OCI-LY1 (cell line): ENCODE data around the gene PUM2.
"Not testable (repeated sequence)": the region's sequence is repeated elsewhere in the genome, so short reads cannot be mapped to it uniquely, and the experiment has no call there.

Experiments
- H2AFZ ChIP-seq: fragments of 200-600 bp; sonication (generic), shearing (Covaris generic); 2 replicates; pipeline ENCODE4 v1.6.0; 2014; ENCODE audit warnings: antibody characterized with exemption, mild to moderate bottlenecking, low read length
- H3F3A ChIP-seq: fragments of 200-600 bp; sonication (generic), shearing (Covaris generic); 2 replicates; pipeline ENCODE4 v1.6.0; 2014; ENCODE audit warnings: mild to moderate bottlenecking, antibody characterized with exemption, low read length, moderate library complexity; ENCODE audit not compliant: insufficient read depth
- H3K27ac ChIP-seq: fragments of 200-600 bp; sonication (generic); 2 replicates; pipeline ENCODE4 v1.5.1; 2014; ENCODE audit warnings: low read length, mixed run types, mild to moderate bottlenecking, low read depth; ENCODE audit not compliant: poor library complexity, severe bottlenecking
- H3K27me3 ChIP-seq: fragments of 200-600 bp; sonication (generic); 2 replicates; pipeline ENCODE4 v1.6.0; 2014; ENCODE audit warnings: antibody characterized with exemption, mild to moderate bottlenecking, low read length, moderate library complexity; ENCODE audit not compliant: insufficient read depth
- H3K36me3 ChIP-seq: fragments of 200-600 bp; sonication (generic); 2 replicates; pipeline ENCODE4 v1.6.1; 2014; ENCODE audit warnings: mild to moderate bottlenecking, antibody characterized with exemption, low read length, moderate library complexity, mixed read lengths; ENCODE audit not compliant: insufficient read depth
- H3K4me1 ChIP-seq: fragments of 200-600 bp; sonication (generic); 2 replicates; pipeline ENCODE4 v1.5.1; 2014; ENCODE audit warnings: mild to moderate bottlenecking, low read length, moderate library complexity; ENCODE audit not compliant: insufficient read depth, severe bottlenecking
- H3K4me2 ChIP-seq: fragments of 200-600 bp; sonication (generic), shearing (Covaris generic); 2 replicates; pipeline ENCODE4 v1.6.1; 2014; ENCODE audit warnings: low read length
- H3K4me3 ChIP-seq: fragments of 200-600 bp; sonication (generic); 2 replicates; pipeline ENCODE4 v1.5.1; 2014; ENCODE audit warnings: low read length, low read depth, mild to moderate bottlenecking, mixed read lengths; ENCODE audit not compliant: poor library complexity, severe bottlenecking
- H3K79me2 ChIP-seq: fragments of 200-600 bp; shearing (Covaris generic); 2 replicates; pipeline ENCODE4 v1.6.1; 2016; ENCODE audit warnings: mixed run types, low read length, mixed read lengths; ENCODE audit not compliant: insufficient read depth
- H3K9ac ChIP-seq: fragments of 200-600 bp; sonication (generic), shearing (Covaris generic); 2 replicates; pipeline ENCODE4 v1.6.1; 2014; ENCODE audit warnings: mild to moderate bottlenecking, low read length, mixed read lengths
- H3K9me2 ChIP-seq: fragments of 200-600 bp; sonication (generic), shearing (Covaris generic); 2 replicates; pipeline ENCODE4 v1.6.1; 2014; ENCODE audit warnings: low read depth, mild to moderate bottlenecking, low read length, mixed read lengths
- H3K9me3 ChIP-seq: fragments of 200-600 bp; shearing (Covaris generic); 2 replicates; pipeline ENCODE4 v1.6.1; 2014; ENCODE audit warnings: low read length, mixed read lengths
- H4K20me1 ChIP-seq: fragments of 200-600 bp; sonication (generic), shearing (Covaris generic); 2 replicates; pipeline ENCODE4 v1.6.0; 2016; ENCODE audit warnings: mild to moderate bottlenecking, low read length; ENCODE audit not compliant: insufficient read depth
- CTCF ChIP-seq: fragments of 200-600 bp; sonication (generic), shearing (Covaris generic); IDR thresholded peaks from 2 replicates; pipeline ENCODE4 v1.5.1; 2017; ENCODE audit warnings: mild to moderate bottlenecking, antibody characterized with exemption, low read length, moderate library complexity, mixed read lengths
- EZH2 ChIP-seq: fragments of 200-600 bp; sonication (generic), shearing (Covaris generic); IDR thresholded peaks from 2 replicates; pipeline ENCODE4 v1.8.0; 2017; ENCODE audit warnings: borderline replicate concordance, mixed run types, mild to moderate bottlenecking, antibody characterized with exemption, low read length, moderate library complexity, mixed read lengths

The PUM2 gene

GRCh38 chr2:20273042-20273441, 77.6 kb downstream of the PUM2 start:
- Histone ChIP-seq H4K20me1 (no peaks in the 10 kb centered on the region), H3K27ac (no peak overlapping the region), H3K9ac (no peak overlapping the region), H3K9me3 (no peaks in the 10 kb centered on the region), H3K36me3 (peaks cover 62% of the 10 kb centered on the region; the same call in 1 of the 2 replicates), H3F3A (no peaks in the 10 kb centered on the region; the same call in 1 of the 2 replicates), H2AFZ (no peak overlapping the region), H3K4me1 (no peaks in the 10 kb centered on the region), H3K9me2 (no peaks in the 10 kb centered on the region), H3K27me3 (no peaks in the 10 kb centered on the region), H3K79me2 (no peaks in the 10 kb centered on the region; the same call in none of the 2 replicates), H3K4me2 (no peak overlapping the region), H3K4me3 (no peak overlapping the region)
- TF ChIP-seq EZH2: no peak
- TF ChIP-seq CTCF: no peak

- not testable (repeated sequence) for H2AFZ ChIP-seq, H3K4me3 ChIP-seq, H3K27me3 ChIP-seq, H4K20me1 ChIP-seq, H3K79me2 ChIP-seq, H3K4me2 ChIP-seq, H3K9me2 ChIP-seq, H3K4me1 ChIP-seq, H3K27ac ChIP-seq, H3K9me3 ChIP-seq, H3K9ac ChIP-seq, H3F3A ChIP-seq
- peaks cover 51% of the 10 kb centered on the region for H3K36me3 ChIP-seq
Measured at GRCh38 chr2:20268317-20268716, 82.3 kb downstream of the PUM2 start.

- H3K4me3 ChIP-seq: no peak overlapping the region
- no peak overlapping the region for H3K9ac ChIP-seq
- TF ChIP-seq CTCF (no peak), EZH2 (no peak)
- H3K4me2 ChIP-seq: no peak overlapping the region
- no peaks in the 10 kb centered on the region for H3F3A ChIP-seq
- H2AFZ ChIP-seq: no peak overlapping the region
- no peaks in the 10 kb centered on the region for H4K20me1 ChIP-seq
- H3K27me3 ChIP-seq: no peaks in the 10 kb centered on the region
- no peaks in the 10 kb centered on the region for H3K4me1 ChIP-seq
- H3K36me3 ChIP-seq: peaks cover 50% of the 10 kb centered on the region
- no peaks in the 10 kb centered on the region for H3K9me3 ChIP-seq
- no peaks in the 10 kb centered on the region for H3K79me2 ChIP-seq
- no peaks in the 10 kb centered on the region for H3K9me2 ChIP-seq
- no peak overlapping the region for H3K27ac ChIP-seq
Measured at GRCh38 chr2:20267529-20267928, 83.1 kb downstream of the PUM2 start.

GRCh38 chr2:20264629-20265028, 86.0 kb downstream of the PUM2 start:
- H3K4me2 ChIP-seq: no peak overlapping the region
- H2AFZ ChIP-seq: no peak overlapping the region
- TF ChIP-seq CTCF (no peak), EZH2 (no peak)
- peaks cover 61% of the 10 kb centered on the region for H3K36me3 ChIP-seq
- H3K9me3 ChIP-seq: no peaks in the 10 kb centered on the region
- no peak overlapping the region for H3K27ac ChIP-seq
- H3K9ac ChIP-seq: no peak overlapping the region
- no peaks in the 10 kb centered on the region for H3K79me2 ChIP-seq
- H4K20me1 ChIP-seq: no peaks in the 10 kb centered on the region
- no peaks in the 10 kb centered on the region for H3K4me1 ChIP-seq
- no peak overlapping the region for H3K4me3 ChIP-seq
- H3F3A ChIP-seq: no peaks in the 10 kb centered on the region
- no peaks in the 10 kb centered on the region for H3K27me3 ChIP-seq
- H3K9me2 ChIP-seq: no peaks in the 10 kb centered on the region
